Stimulated activated CD8-positive, alpha-beta memory T cell treated with anti-CD3 and anti-CD28 coated beads, Interleukin-7, amount 100 ng/mL, for 4 hours (primary cell): Measurements from ENCODE around the gene CELSR3.

Experiments used
- DNase-seq, 2 donors: peaks; one replicate each; pipeline ENCODE4 v3.0.0-alpha.2; 2020; ENCODE audit warnings: low read depth in 2 of 2

Gene CELSR3

DNA sequence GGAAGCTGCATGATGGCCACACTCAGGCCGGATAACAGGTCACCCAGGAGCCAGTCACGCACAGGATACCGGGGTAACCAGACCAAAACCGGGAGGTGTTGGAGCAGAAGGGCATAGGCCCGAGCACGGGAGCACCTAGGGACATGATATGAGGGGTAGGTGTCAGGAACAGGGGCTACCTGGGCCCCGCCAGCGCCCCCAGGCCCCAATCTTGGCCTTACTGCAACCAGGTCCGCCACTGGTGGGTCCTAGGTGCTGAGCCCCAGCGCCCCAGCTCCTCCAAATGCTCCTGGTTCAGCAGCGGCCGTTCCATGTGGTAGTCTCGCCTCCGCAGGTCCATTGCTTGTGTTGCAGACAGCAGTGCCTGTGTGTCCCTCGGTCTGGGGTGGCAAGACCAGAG, 29.4 kb downstream of the CELSR3 start:
- no peak for DNase-seq

DNA sequence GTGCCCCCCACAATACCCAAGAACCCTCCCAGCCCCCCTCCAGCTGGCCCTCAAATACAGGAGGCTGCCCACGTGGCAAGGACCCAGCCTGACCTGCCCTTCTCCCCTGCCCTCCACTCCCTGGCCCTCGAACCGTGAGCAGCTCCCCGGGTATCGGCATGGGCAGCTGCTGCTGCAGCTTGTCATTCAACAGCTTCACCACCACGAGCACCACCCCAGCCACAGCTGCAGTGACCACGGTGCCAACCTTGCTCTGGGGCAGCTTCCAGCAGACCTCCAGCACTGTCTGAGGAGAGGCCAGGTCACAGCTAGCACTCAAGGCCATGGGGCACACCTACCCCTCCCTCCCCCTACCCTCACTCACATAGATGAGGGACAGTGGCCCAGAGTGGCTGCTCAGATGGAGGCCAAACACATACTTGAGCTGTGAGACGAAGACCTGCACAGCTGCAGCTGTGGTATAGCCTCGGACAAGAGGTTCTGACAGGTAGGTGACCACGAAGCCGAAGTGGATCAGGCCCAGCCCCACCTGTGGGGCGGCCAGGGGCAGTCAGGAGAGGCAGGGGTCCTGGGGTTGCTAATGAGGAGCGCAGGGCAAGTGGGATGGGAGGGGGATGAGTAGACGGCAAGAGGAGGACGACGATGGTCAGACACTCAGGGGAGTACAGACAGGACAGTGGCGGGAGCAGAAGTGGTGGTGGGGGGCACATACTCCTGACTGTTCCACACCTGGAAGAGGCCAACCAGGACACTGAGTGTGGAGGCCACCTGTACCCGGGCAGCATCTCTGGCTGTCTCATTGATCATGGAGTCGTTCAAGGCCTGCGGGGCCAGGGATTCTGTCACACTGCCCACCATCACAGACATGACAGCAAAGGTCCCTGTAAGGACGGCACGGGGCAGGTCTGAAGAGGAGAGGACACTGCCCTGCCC, 30.9 kb downstream of the CELSR3 start:
- no peak for DNase-seq

DNA sequence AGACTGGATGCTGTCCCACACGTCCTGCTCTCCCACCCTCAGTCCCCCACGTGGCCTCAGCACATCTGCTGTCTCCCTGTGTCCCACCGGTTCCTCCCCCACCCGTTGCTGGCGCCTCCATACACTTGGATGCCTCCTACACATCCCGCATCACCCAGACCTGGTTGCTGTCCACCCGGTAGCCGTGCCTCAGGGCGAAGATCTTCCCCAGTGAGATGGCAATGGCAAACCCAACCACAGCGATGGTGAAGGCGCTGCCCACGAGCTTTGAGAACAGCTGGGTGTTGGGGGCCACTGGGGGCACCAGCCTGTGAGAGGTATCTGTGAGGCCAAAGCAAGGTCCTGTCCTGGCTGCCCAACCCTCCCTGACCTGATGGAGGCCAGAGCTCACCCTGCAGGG, 31.9 kb downstream of the CELSR3 start:
- no peak for DNase-seq

DNA sequence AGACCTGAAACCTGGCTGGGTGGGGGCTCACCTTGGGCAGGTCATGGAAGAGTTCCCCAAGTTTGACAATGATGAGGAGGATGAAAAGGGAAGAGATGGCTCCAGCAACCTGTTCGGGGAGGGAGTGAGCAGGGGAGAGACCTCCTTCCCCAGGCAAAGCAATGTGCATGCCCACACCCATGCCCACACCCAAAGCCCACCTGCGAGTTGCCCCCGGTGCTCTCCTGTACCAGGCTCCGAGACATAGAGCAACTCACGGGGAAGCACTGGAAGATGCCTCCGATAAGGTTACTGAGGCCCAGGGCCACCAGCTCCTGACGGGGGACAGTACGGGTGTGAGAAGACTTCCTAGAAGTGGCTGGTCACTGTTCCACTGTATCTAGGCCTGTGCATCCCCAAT, 32.3 kb downstream of the CELSR3 start:
- no peak for DNase-seq

DNA sequence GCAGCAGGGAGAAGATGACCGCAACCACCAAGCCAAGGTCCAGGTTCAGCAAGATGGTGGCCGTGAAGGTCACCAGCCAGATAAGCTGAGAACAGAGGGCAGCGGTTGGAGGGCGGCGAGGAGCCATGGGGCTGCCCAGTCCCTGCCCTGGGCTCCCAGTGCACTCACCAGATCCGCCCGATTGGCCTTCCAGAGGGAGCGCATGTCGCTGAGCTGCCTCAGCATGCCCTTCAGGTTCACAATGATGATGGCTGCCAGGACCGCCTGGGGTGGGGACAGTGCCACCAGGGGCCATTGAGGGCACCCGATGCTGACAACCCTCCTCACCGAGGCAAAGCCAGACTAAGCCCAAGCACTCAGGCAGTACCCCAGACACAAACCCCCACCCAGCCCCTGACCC, 32.8 kb downstream of the CELSR3 start:
- no peak for DNase-seq

DNA sequence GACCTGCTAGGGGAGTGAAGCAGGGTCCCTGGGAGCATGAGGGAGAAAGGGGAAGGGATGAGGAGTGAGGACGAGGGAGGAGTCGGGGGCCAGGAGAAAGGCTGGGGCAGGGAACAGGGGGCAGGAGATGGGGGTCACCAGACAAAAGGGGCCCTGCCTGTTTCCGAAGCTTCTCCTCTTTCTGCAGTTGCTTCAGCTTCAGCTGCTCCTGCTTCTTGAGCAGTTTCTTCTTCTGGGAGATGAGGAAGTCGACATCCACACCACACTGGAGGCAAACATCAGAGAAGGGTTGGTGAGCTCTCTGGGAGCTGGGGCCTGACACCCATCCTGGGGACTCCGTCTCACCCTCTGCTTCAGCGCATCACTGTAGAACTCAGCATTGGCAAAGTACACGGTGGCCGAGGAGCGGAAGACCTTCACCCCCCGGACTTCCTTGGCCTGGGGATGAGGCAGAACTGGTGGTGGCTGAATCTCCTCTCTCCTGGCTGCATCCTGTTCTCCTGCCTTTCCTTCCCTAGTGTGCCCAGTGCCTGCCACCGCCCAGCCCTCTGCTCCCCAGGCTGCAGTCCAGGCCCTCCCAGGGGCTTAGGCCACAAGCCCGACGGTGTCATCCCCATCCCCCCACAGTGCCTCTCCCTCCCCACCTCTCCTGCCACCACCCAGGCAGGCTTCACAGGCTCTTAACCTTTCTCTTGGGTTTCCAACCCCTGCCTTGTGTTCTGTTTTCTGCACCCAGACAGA, 34.2 kb downstream of the CELSR3 start:
- DNase-seq, result no peak

DNA sequence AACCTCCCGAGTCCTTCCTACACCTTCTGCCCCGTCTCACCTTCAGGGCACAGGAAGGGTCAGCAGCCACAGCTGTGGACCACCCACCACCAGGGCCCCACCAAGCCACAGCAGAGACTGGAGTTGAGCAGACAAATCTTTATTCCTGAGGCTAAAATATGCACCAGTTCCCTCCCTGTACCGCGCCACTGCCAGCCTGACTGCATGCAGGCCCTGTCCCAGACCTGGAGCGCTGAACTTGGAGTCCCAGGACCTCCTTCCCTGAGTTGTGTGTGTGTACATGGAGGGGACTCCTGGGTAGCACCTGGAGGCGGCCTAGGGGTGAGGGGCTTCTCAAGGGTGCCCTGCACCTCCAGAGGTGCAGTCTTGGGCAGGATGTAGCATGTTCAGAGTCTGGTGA, 37.1 kb downstream of the CELSR3 start:
- DNase-seq, result no peak

DNA sequence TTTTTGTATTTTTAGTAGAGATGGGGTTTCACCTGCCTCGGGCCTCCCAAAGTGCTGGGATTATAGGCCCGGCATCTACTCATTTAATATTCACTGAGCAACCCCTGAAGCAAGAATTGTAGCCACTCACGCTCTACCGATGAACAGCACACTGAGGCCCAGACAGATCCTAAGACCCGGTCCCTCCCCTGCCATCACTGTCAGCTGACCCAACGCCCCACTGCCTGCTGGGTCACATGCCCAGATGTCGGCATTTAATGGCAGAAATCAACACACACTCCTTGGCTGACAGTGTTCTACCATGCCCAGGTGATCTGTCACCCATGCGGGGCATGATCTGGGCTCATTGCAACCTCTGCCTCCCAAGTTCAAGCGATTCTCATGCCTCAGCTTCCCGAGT, 37.9 kb downstream of the CELSR3 start:
- no peak for DNase-seq

DNA sequence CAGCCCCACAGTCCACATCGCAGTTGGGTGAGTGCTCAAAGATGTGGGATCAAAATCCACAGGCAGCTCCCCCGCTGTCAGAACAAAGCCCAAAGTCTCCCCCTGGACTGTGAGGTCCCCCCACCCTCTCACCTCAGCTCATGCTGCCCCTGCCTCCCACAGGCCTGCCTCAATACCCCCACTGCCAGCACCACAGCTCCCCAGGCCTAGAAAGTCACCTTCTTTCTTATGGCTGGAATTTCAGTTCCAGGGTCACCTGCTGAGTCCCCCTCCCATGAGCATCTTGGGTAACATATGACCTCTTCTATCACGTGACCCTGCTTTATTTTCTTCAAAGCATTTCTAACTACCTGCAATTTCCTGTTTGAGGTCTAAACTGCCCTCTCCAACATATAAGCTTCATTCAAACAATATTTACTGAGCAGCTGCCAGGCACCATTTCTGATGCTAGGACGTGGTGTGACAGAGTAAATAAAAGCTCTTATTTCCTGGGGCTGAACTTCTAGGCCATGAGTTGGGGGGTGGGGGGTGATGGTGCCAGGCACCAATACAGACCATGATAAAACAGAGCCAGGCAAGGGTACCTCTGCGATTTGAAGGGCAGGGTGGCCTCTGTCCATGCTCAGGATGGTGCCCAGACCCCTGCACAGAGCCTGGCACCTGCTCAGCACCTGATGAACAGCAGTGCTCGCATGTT, 38.7 kb downstream of the CELSR3 start:
- no peak for DNase-seq

DNA sequence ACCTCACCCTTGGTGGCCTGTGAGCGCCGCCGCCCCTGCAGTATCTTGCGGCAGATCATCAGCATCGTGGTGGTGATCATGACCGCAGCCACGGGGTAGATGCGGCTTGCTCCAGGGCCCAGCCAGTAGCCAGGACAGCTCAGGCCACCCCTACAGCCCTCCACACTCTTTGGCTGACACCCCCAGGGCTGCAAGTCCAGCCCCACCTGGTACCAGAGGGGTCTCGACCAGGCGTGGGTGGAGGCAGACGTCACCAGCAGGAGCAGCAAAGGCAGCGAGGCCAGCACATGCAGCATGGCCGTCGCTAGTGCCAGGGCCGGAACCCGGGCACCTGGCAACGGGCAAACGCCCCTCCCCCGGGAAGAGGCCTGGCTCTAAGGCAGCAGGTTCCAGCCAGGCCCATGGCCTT, 41.2 kb downstream of the CELSR3 start, which contains the start of gene TMEM89:
TSS of gene TMEM89 (minus strand) at position 309 of the 409 bp plus-strand sequence. CDS start at position 296, 13 bp downstream.
- DNase-seq, result no peak

DNA sequence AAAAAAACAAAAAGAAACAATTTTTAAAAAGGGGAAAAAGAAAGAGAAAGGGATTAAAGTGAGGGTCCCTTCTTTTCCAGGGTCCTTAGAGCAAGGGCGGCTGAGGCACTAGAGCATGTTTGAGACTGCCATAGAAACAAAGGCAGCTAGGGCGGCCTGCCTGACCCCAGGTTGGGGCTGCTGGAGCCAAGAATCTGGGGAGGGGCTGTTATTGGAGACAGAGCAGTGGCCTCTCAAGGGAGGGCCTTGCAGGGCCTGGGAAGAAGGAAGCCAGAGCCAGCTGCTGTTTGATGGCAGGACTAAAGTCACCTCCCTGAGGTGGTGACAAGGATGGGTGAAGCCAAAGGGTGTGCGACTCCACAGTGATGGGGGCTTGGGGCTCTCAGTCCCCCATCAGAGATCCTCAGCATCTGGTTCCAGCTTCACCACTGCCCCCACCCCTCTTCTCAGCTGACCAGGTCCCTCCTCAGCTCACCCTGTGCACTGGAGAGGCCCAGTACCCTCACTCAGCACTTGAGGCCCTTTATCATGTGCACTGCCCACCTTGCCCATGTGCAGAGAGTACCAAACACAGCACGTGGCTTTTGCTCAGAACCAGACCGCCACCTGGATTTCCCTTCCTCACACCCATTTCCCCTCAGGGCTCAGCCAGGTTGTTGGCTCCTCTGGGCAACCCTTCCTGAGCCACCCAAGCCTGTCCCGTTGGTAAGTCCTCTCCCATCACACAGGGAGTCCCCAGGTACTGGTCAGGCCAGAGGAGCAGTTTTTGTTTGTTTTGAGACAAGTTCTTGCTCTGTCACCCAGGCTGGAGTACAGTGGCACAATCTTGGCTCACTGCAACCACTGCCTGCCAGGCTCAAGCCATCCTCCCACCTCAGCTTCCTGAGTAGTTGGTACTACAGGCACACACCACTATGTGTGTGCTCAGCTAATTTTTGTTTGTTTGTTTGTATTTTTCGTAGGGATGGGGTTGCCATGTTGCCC, 42.9 kb downstream of the CELSR3 start:
- no peak for DNase-seq

DNA sequence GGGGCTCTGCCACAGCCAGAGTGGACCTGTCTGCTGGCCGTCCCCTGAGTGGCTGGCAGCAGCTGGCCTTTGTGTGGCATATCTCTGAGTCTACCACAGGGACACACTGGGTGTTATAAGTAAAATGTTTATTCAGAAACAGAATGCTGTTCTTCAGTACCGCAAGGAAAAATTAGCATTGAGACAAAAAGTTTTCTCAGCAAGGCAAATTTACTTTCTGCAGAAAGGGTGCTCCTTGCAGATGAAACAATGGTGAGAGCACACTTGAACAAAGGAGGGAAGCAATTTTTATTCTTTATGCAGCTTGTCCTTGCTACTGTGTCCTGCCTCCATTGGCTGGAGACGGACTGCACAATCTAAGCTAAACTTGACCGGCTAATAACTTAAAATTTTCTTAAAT, 45.1 kb downstream of the CELSR3 start:
- no peak for DNase-seq

DNA sequence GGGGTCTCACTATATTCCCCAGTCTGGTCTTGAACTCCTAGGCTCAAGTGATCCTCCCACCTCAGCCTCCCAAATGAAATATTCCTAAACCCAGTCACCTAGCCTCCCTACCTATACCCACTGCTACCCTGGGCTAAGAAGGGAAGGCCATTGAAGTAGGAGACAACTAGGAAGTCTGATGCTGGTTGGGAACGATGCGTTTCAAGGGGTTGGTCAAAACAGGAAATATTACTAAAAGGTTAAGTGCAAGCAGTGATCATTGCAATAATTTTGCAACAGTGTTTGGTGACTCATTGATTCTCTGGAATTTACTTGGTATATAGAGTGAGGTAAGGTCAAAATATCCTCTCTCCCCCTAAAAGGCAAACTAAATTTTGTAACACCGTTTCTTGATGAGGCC, 48.6 kb downstream of the CELSR3 start:
- no peak for DNase-seq

DNA sequence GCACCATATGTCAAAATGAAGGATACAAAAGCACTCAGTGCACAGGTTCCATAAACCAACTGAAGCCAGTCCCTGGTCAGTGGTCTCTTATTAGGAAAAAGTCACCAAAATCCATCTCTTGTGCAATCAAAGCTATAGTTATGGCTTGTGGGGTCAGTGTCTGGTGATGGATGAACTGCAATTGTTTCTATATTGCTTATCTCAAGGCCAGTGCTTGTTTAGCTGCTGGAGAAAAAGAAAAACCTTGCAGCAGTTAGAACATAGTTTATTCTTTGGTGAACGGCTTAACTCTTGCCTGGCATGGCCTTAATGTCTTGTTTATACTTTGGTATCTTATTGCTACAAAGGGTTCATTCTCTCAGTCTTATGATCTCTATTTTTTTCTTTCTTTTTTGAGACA, 50.4 kb downstream of the CELSR3 start:
- no peak for DNase-seq

DNA sequence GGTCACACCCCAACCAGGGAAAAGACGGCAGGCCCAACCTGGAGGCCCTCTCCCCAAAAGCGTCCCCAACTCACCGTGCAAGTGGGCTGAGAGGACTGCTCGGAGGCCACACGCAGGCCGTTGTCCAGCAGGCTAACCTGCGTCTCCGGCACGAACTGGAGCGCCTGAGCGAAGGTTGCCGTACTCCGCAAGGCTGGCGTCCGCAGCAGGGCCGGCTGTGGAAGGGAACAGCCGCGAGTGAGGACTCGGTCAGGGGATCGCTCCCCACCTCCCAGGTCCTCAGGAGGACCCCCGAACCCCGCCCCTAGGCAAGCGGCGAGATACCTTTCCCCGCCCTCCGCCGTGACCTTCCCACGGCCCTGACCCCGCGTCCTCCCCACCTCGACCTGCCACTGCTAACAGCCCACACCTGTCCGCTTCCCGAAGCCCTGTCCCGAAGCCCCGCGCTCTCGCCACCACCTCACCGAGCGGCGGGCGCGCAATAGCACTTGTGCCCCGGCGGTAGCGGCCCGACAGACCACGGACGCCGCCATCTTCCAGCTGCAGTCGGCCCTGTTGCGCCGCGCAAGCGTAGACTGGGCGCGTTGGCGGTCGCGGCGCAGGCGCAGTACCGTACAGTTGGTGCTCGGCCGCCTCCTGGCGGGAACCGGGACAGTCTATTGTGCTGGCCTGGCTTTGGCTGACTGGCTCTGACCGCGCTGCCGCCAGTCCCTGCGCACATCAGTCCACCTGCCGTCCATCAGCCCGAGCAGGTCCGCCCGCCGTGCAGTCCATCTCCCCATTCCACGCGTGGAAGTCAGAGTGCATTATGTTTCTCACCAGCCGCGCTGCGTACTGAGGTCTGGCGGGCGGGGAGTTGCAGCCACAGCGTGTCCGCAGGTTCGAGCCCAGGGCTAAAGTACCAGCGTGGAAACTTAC, 53.3 kb downstream of the CELSR3 start, which contains the start of gene UQCRC1:
TSS of gene UQCRC1 (minus strand) at position 559 of the 918 bp plus-strand sequence. CDS start at position 533, 26 bp downstream.
- peak; percentile 76 to 86 for DNase-seq

DNA sequence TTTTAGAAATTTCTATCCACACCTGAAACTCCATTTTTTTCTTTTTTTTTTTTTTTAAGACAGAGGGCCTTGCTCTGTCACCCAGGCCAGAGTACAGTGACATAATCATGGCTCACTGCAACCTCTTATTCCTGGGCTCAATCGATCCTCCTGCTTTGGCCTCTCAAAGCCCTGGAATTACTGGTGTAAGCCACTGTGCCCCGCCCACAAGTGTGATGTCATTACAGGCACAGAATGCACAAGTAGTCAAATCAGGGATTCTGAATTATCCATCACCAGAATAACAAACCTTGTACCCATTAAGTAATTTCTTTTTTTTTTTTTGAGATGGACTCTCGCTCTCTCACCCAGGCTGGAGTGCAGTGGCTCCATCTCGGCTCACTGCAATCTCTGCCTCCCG, 55.2 kb downstream of the CELSR3 start:
- DNase-seq, result no peak

DNA sequence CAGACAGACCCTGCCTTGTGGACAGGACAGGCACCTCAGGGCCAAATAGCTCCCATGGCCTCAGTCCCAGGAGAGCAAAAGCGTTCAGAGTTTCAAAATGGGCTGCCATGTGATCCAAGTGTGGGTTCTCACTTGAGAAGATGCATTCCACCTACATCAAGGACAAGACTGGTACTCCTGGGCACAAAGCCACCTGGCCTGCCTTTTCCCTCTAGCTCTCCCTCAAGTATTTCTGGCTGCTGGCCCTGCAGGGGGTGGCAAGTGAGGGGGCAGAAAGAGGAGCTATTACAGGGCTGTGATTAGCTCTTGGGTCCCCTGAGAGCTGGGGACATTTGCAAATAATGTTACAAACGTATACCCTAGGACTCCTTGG, 61.1 kb downstream of the CELSR3 start:
- DNase-seq, result no peak

DNA sequence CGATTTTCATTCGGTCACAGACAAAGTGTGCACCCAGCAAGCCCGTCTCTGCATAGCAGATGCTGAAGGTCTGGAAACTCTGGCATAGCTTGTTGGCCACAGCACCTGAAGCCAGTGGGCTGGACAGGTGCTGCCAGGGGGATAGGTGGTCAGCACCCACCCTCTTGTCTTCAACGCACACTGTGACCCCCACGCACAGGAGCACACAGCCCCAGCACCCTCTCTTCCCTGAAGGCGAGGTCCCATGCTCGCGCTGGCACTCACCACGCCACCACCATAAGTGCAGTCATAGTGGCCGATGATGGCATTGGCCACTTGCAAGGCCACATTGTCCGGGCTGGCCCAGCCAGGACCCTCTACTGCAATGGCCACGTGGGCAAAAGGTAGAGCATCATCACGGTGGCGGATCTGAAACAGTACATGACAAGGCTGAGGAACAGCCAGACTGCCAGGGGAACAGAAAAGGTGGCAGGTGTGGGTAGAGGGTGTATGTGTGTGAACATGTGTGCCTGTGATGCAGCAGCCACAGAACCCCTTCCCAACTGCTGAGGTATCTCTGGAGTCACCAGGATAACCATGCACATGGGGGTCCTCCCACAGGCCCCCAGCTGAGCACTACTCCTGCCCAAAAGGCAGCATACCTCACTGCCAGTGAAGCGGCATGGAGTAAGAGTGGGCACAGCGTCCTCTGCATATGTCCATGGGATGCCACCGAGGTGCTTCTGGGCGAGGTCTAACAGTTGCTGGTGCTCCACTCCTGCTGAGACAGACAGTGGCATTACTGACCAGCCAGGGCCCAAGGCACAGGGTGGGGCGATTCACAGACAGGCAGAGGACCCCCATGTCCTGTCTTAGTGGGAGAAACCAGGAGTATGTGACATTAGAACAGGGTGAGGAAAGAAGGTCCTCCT, 61.7 kb downstream of the CELSR3 start:
- no peak for DNase-seq
